Measurements from ENCODE around the gene VRK3. TPM values are rescaled to one million over a fixed set of nuclear protein-coding genes. Genes with fewer than 3 reads are reported as not detected.

VRK3 gene
- total RNA-seq, 1 experiment from 2014 or later, result 46.3 TPM

- no peaks in the 10 kb centered on the region for H3K27me3 Mint-ChIP-seq (ENCODE audit: insufficient read depth, unreplicated experiment)
- BruUV-seq (replicated peaks), result no TSS peak
- H3K27me3 ChIP-seq (replicated peaks; ENCODE audit: control insufficient read depth, insufficient read depth, low read length), result no peaks in the 10 kb centered on the region
These were observed 18.0 kb downstream of the VRK3 start for GRCh38 chr19:50007170-50007569.

GRCh38 chr19:50005428-50005827, 19.7 kb downstream of the VRK3 start:
- DNase-seq, result no peak
- Mint-ChIP-seq H3K36me3 (ENCODE audit: insufficient read depth, unreplicated experiment) (peaks cover 40% of the 10 kb centered on the region), H3K9me3 (ENCODE audit: unreplicated experiment) (no peaks in the 10 kb centered on the region), H3K27ac (ENCODE audit: unreplicated experiment) (no peak overlapping the region), H3K4me1 (ENCODE audit: low read depth, unreplicated experiment) (no peaks in the 10 kb centered on the region), H3K4me3 (ENCODE audit: unreplicated experiment) (no peak overlapping the region), H3K27me3 (ENCODE audit: insufficient read depth, unreplicated experiment) (no peaks in the 10 kb centered on the region)
- ChIA-PET CTCF (interaction anchor here (0.6 kb wide), 1 partner anchor 115 kb away, joined by 5 read pairs; no protein-coding TSS in a partner anchor), POLR2A (no interaction called here)
- Histone ChIP-seq H3K27me3 (replicated peaks; ENCODE audit: control insufficient read depth, insufficient read depth, low read length) (no peaks in the 10 kb centered on the region), H3K9me3 (no peaks in the 10 kb centered on the region), H3K36me3 (ENCODE audit: control insufficient read depth, insufficient read depth, low read length) (peaks cover 2% of the 10 kb centered on the region; the same call in 1 of the 2 replicates), H3K4me1 (no peaks in the 10 kb centered on the region), H3K4me3 (ENCODE audit: low read depth, low read length) (no peak overlapping the region)
- intact Hi-C loops (cut with micrococcal nuclease; ENCODE audit: unreplicated experiment), result no loop called here
- no TSS peak for BruUV-seq (replicated peaks)
- TF ChIP-seq CTCF (IDR thresholded peaks at IDR 0.05; ENCODE audit: insufficient read depth in 1 of 2, low read depth in 1 of 2, low read length in 1 of 2, severe bottlenecking in 1 of 2, unreplicated experiment in 1 of 2), result no peak

More at GRCh38 chr19:50007170-50007569, 18.0 kb downstream of the VRK3 start:
- Histone ChIP-seq H3K4me1 (no peaks in the 10 kb centered on the region), H3K36me3 (ENCODE audit: control insufficient read depth, insufficient read depth, low read length) (peaks cover 2% of the 10 kb centered on the region; the same call in 1 of the 2 replicates), H3K4me3 (ENCODE audit: low read depth, low read length) (no peak overlapping the region), H3K9me3 (no peaks in the 10 kb centered on the region)
- H3K36me3 Mint-ChIP-seq (ENCODE audit: insufficient read depth, unreplicated experiment), result peaks cover 40% of the 10 kb centered on the region
- no peak overlapping the region for H3K27ac Mint-ChIP-seq (ENCODE audit: unreplicated experiment)
- H3K4me3 Mint-ChIP-seq (ENCODE audit: unreplicated experiment), result no peak overlapping the region
- ChIA-PET CTCF (no interaction called here), POLR2A (no interaction called here)
- no peak for DNase-seq
- H3K4me1 Mint-ChIP-seq (ENCODE audit: low read depth, unreplicated experiment), result no peaks in the 10 kb centered on the region
- TF ChIP-seq CTCF (IDR thresholded peaks at IDR 0.05; ENCODE audit: insufficient read depth in 1 of 2, low read depth in 1 of 2, low read length in 1 of 2, severe bottlenecking in 1 of 2, unreplicated experiment in 1 of 2), result no peak
- intact Hi-C loops (cut with micrococcal nuclease; ENCODE audit: unreplicated experiment), result no loop called here
- no peaks in the 10 kb centered on the region for H3K9me3 Mint-ChIP-seq (ENCODE audit: unreplicated experiment)

GRCh38 chr19:50003810-50004419, 21.3 kb downstream of the VRK3 start:
- no peaks in the 10 kb centered on the region for H3K4me1 Mint-ChIP-seq (ENCODE audit: low read depth, unreplicated experiment)
- Histone ChIP-seq H3K9me3 (no peaks in the 10 kb centered on the region), H3K36me3 (ENCODE audit: control insufficient read depth, insufficient read depth, low read length) (peaks cover 2% of the 10 kb centered on the region; the same call in 1 of the 2 replicates), H3K4me3 (ENCODE audit: low read depth, low read length) (no peak overlapping the region), H3K27me3 (replicated peaks; ENCODE audit: control insufficient read depth, insufficient read depth, low read length) (no peaks in the 10 kb centered on the region), H3K4me1 (no peaks in the 10 kb centered on the region)
- no peak overlapping the region for H3K27ac Mint-ChIP-seq (ENCODE audit: unreplicated experiment)
- H3K36me3 Mint-ChIP-seq (ENCODE audit: insufficient read depth, unreplicated experiment), result peaks cover 44% of the 10 kb centered on the region
- DNase-seq, result no peak
- no peak for TF ChIP-seq CTCF (IDR thresholded peaks at IDR 0.05; ENCODE audit: insufficient read depth in 1 of 2, low read depth in 1 of 2, low read length in 1 of 2, severe bottlenecking in 1 of 2, unreplicated experiment in 1 of 2)
- POLR2A ChIA-PET, result no interaction called here
- no TSS peak for BruUV-seq (replicated peaks)
- CTCF ChIA-PET, result no interaction called here
- intact Hi-C loops (cut with micrococcal nuclease; ENCODE audit: unreplicated experiment), result no loop called here
- H3K9me3 Mint-ChIP-seq (ENCODE audit: unreplicated experiment), result no peaks in the 10 kb centered on the region
- no peak overlapping the region for H3K4me3 Mint-ChIP-seq (ENCODE audit: unreplicated experiment)
- no peaks in the 10 kb centered on the region for H3K27me3 Mint-ChIP-seq (ENCODE audit: insufficient read depth, unreplicated experiment)

Measured in Caco-2 (cell line).